Kidney (tissue), 14 donors: ENCODE measurements around the gene DCAF5. TPM values are rescaled to one million over a fixed set of nuclear protein-coding genes. Genes with fewer than 3 reads are reported as not detected.

Experiments used
- DNase-seq, 5 donors: peaks; one replicate each; pipeline ENCODE4 v3.0.0-alpha.2; 2013 to 2020
- FAIRE-seq: peaks from 2 replicates; lab custom pipeline; 2012; peaks lifted over from hg19 to GRCh38; lab: Jason Lieb, UNC
- H3K27ac ChIP-seq, 2 donors: one replicate each; pipeline ENCODE4 v1.7.0; 2013; ENCODE audit warnings: low read depth in 2 of 2, low read length in 2 of 2, inconsistent platforms in 1 of 2
- H3K27me3 ChIP-seq: one replicate; pipeline ENCODE4 v1.7.1; 2013; ENCODE audit warnings: low read length, inconsistent platforms; ENCODE audit not compliant: control insufficient read depth, insufficient read depth
- H3K36me3 ChIP-seq, 3 donors: one replicate each; pipeline versions ENCODE4 v1.7.0 to v1.7.1; 2013; ENCODE audit warnings: low read length in 3 of 3, control low read depth in 1 of 3, inconsistent platforms in 1 of 3; ENCODE audit not compliant: insufficient read depth in 3 of 3, control insufficient read depth in 2 of 3
- H3K4me1 ChIP-seq, 3 donors: one replicate each; pipeline versions ENCODE4 v1.7.0 to v1.7.1; 2013; ENCODE audit warnings: low read length in 3 of 3, inconsistent platforms in 1 of 3, low read depth in 1 of 3; ENCODE audit not compliant: control insufficient read depth in 2 of 3, insufficient read depth in 2 of 3
- H3K4me3 ChIP-seq, 3 donors: one replicate each; pipeline versions ENCODE4 v1.7.0 to v1.8.1; 2013; ENCODE audit warnings: low read length in 3 of 3, control low read depth in 1 of 3, inconsistent platforms in 1 of 3
- H3K9ac ChIP-seq, 3 donors: one replicate each; pipeline versions ENCODE4 v1.7.0 to v1.7.1; 2013; ENCODE audit warnings: low read length in 3 of 3, control low read depth in 1 of 3, inconsistent platforms in 1 of 3
- H3K9me3 ChIP-seq, 3 donors: one replicate each; pipeline versions ENCODE4 v1.7.0 to v1.7.1; 2013; ENCODE audit warnings: low read length in 3 of 3, control low read depth in 1 of 3, inconsistent platforms in 1 of 3; ENCODE audit not compliant: control insufficient read depth in 2 of 3, insufficient read depth in 1 of 3
- CTCF ChIP-seq: IDR thresholded peaks from 3 replicates; pipeline ENCODE4 v1.5.1; 2012; ENCODE audit warnings: mild to moderate bottlenecking, moderate library complexity, borderline replicate concordance; ENCODE audit not compliant: insufficient read depth; ENCODE audit errors: extremely low read depth
- intact Hi-C: fragments of 100-400 bp; cut with DNase I; formaldehyde crosslinking; loops from one replicate; pipeline ENCODE4 v1.11.1; 2022
- polyA plus RNA-seq: library from polyadenylated mRNA; stranded (reverse); fragments of 350-450 nt; fragmentation: Illumina TruSeq; extraction: RNeasy Lipid Tissue Mini Kit (QIAGEN cat#74804); gene quantifications from one replicate; pipeline ENCODE4 v1.2.3, GENCODE V29; 2014; ENCODE audit warnings: low read depth, low replicate concordance; ENCODE audit not compliant: insufficient read depth
- total RNA-seq: library from RNA; stranded (reverse); fragmentation: NEBNext Ultra II Directional; extraction: Animal tissue kit (Norgen Biotek cat#: 25700); gene quantifications from one replicate; pipeline ENCODE4 v1.2.1, GENCODE V29; 2021
- donor health status: control.
- donor health status: control.
- donor health status: control.
- donor health status: control.
- donor health status: control.
- donor health status: DM: yes; HTN: yes; CAD: no.
- donor health status: Normal renal cell carcinoma (clear cell type).

DCAF5 gene
- total and polyA plus RNA-seq, 2 donors from 2014 or later: 17.3 to 51.0 TPM

DNA sequence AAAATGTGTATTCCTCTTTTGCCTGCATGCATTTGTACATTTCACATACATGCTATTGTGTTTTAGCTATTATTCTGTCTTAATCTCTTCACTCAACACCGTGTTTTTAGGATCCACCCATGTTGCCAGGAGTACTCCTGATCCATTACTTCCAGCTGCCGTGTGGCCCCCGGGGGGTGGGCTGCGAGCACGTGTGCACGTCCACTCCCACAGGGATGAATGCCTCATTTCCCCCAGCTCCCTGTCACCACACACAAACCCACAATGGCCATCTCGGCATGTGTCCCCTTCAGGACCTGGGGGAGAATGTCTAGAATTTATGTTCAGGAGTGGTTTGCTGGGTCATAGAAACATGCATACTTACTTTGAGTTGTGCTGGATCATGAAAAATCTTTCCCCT is 111.1 kb downstream of the DCAF5 start:
- no peak for TF ChIP-seq CTCF
- DNase-seq (no peak), FAIRE-seq (no peak)
- Histone ChIP-seq H3K4me3 (no peak overlapping the region), H3K9me3 (no peaks in the 10 kb centered on the region), H3K4me1 (peaks cover 0 to 24% (median 18%) of the 10 kb centered on the region in 3 donors), H3K27ac (no peak overlapping the region), H3K9ac (no peak overlapping the region), H3K36me3 (no peaks in the 10 kb centered on the region), H3K27me3 (no peaks in the 10 kb centered on the region)
- intact Hi-C loops: no loop called here

DNA sequence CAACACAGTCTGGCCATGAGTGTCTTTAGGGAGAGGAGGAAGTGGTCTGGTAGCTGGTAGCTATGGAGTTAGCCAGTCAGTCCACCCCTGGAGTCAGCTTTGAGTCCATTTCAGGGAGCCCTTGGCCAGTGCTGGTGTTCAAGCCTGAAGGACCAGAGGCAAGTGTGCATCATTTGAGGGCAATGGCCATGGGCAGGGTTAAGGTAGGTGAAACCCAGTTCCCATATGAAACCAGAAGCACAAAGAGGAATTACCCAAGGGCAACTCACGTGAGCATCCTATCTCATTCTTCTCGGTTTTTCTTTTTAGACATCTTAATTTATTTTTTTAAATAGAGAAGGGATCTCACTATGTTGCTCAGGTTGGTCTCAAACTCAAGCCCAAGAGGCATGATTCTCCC is 112.6 kb downstream of the DCAF5 start:
- Histone ChIP-seq H3K27ac (no peak overlapping the region), H3K27me3 (no peaks in the 10 kb centered on the region), H3K36me3 (no peaks in the 10 kb centered on the region), H3K9me3 (no peaks in the 10 kb centered on the region), H3K9ac (no peak overlapping the region), H3K4me3 (no peak overlapping the region), H3K4me1 (peaks cover 0 to 15% (median 9%) of the 10 kb centered on the region in 3 donors)
- intact Hi-C loops: no loop called here
- DNase-seq: no peak
- no peak for TF ChIP-seq CTCF
- FAIRE-seq: no peak

DNA sequence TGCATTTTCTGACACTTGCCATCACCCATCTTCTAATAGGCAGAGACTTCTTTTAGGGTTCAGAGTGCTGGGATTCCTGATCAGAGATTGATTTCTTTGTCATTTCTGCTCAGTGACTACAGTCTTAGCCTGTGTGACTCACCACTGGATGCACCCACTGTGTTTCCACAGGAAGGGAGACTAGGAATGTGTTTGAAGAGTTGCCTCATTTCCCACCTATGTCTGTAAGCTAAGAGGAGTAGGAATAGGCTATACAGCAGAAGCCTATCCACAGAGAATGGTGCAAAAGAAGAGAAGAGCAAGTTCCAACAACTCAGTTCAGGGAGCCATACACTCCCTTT is 113.7 kb downstream of the DCAF5 start:
- no peak for DNase-seq
- no peak overlapping the region for H3K4me3 ChIP-seq
- H3K27me3 ChIP-seq: no peaks in the 10 kb centered on the region
- intact Hi-C loops: no loop called here
- peaks cover 0 to 10% (median 6%) of the 10 kb centered on the region in 3 donors for H3K4me1 ChIP-seq
- no peaks in the 10 kb centered on the region for H3K36me3 ChIP-seq
- H3K9me3 ChIP-seq: no peaks in the 10 kb centered on the region
- H3K9ac ChIP-seq: no peak overlapping the region
- no peak for FAIRE-seq
- H3K27ac ChIP-seq: no peak overlapping the region
- TF ChIP-seq CTCF: no peak

GRCh38 chr14:69038455-69039287 is 114.2 kb downstream of the DCAF5 start:
- H3K27ac ChIP-seq: no peak overlapping the region
- no peak overlapping the region for H3K9ac ChIP-seq
- peaks cover 0 to 10% (median 2%) of the 10 kb centered on the region in 3 donors for H3K4me1 ChIP-seq
- TF ChIP-seq CTCF: no peak
- H3K9me3 ChIP-seq: no peaks in the 10 kb centered on the region
- no peaks in the 10 kb centered on the region for H3K27me3 ChIP-seq
- no peak overlapping the region for H3K4me3 ChIP-seq
- FAIRE-seq (no peak), DNase-seq (peak in 1 of 5 donors; percentile 44)
- no peaks in the 10 kb centered on the region for H3K36me3 ChIP-seq
- intact Hi-C loops: no loop called here
